SK-N-MC (cell line): ENCODE results near the gene ANKRD23.

ENCODE experiments used
- DNase-seq: peaks from one replicate; pipeline ENCODE4 v3.0.0-alpha.2; 2011; ENCODE audit warnings: low read depth, low spot score
- H3K27ac ChIP-seq: fragments of 200-600 bp; sonication (generic); 2 replicates; pipeline ENCODE4 v1.5.1; 2016; ENCODE audit warnings: mixed run types
- H3K36me3 ChIP-seq: fragments of 200-600 bp; sonication (generic); 2 replicates; pipeline ENCODE4 v1.6.1; 2017; ENCODE audit warnings: antibody characterized with exemption, low read length, mixed read lengths; ENCODE audit not compliant: insufficient read depth
- H3K4me3 ChIP-seq: fragments of 200-600 bp; sonication (generic); 2 replicates; pipeline ENCODE4 v1.5.1; 2016
- H3K9ac ChIP-seq: fragments of 200-600 bp; sonication (generic); 2 replicates; pipeline ENCODE4 v1.8.0; 2017; ENCODE audit warnings: mixed run types, mixed read lengths; ENCODE audit not compliant: insufficient read length
- H3K9me3 ChIP-seq: fragments of 200-600 bp; sonication (generic); 2 replicates; pipeline ENCODE4 v1.6.1; 2017; ENCODE audit warnings: low read depth, mild to moderate bottlenecking, antibody characterized with exemption, low read length, moderate library complexity, mixed read lengths
- EZH2 ChIP-seq: fragments of 200-600 bp; sonication (generic); IDR thresholded peaks from one replicate; pipeline ENCODE4 v1.6.1; 2017; ENCODE audit warnings: antibody characterized with exemption
- FOXP2 ChIP-seq: optimal IDR thresholded peaks from 2 replicates; pipeline ENCODE3; 2011; ENCODE audit warnings: mild to moderate bottlenecking, moderate library complexity; ENCODE audit not compliant: insufficient read depth; ENCODE audit errors: extremely low read length, control extremely low read depth
- POLR2AphosphoS5 ChIP-seq: IDR thresholded peaks from 2 replicates; pipeline ENCODE4 v1.6.1; 2012; ENCODE audit warnings: mild to moderate bottlenecking, low read depth, low read length, borderline replicate concordance

Gene ANKRD23

GRCh38 chr2:96848264-96848663 is 4.4 kb upstream of the ANKRD23 start:
- no peaks in the 10 kb centered on the region for H3K9me3 ChIP-seq
- no peak overlapping the region for H3K9ac ChIP-seq
- peaks cover 34% of the 10 kb centered on the region for H3K36me3 ChIP-seq
- no peak overlapping the region for H3K4me3 ChIP-seq
- no peak overlapping the region for H3K27ac ChIP-seq
- no peak for DNase-seq
- no peak for TF ChIP-seq FOXP2
- TF ChIP-seq EZH2: no peak
- TF ChIP-seq POLR2AphosphoS5: no peak

GRCh38 chr2:96847586-96847985 is 3.8 kb upstream of the ANKRD23 start:
- Histone ChIP-seq H3K4me3 (no peak overlapping the region), H3K9me3 (no peaks in the 10 kb centered on the region), H3K9ac (no peak overlapping the region), H3K36me3 (peaks cover 28% of the 10 kb centered on the region), H3K27ac (no peak overlapping the region)
- no peak for DNase-seq
- no peak for TF ChIP-seq POLR2AphosphoS5

GRCh38 chr2:96846825-96847224 is 3.0 kb upstream of the ANKRD23 start:
- no peak for DNase-seq
- Histone ChIP-seq H3K36me3 (peaks cover 25% of the 10 kb centered on the region), H3K27ac (no peak overlapping the region), H3K9me3 (no peaks in the 10 kb centered on the region), H3K9ac (no peak overlapping the region), H3K4me3 (no peak overlapping the region)
- no peak for TF ChIP-seq POLR2AphosphoS5
- no peak for TF ChIP-seq FOXP2
- no peak for TF ChIP-seq EZH2

- H3K9ac ChIP-seq: no peak overlapping the region
- DNase-seq: no peak
- TF ChIP-seq POLR2AphosphoS5 (no peak), EZH2 (no peak), FOXP2 (no peak)
- H3K36me3 ChIP-seq: peaks cover 14% of the 10 kb centered on the region
- H3K27ac ChIP-seq: no peak overlapping the region
- no peak overlapping the region for H3K4me3 ChIP-seq
- no peaks in the 10 kb centered on the region for H3K9me3 ChIP-seq
These were observed 586 bp upstream of the ANKRD23 start for GRCh38 chr2:96844405-96844808.

DNA sequence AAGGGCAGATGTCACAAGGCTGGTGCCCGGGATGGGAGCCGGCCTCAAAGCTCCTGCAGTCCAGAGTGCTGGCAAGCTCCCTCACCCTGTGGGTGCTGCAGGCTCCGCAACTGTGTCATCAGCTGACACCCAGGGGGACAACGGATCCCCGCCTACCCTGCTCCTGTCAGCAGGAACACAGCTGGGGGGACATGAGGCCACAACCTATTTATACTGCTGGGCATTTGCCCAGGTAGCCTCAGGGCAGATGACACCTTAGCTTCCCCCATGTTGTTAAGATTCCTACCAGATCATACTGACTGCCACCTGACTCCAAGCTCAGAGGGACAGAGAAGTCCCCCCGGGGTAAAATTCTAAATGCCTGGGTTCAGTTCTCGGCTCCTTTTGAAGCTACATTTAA is 1.2 kb downstream of the ANKRD23 start:
- Histone ChIP-seq H3K9me3 (no peaks in the 10 kb centered on the region), H3K27ac (no peak overlapping the region), H3K36me3 (peaks cover 5% of the 10 kb centered on the region; the same call in 1 of the 2 replicates), H3K4me3 (no peak overlapping the region), H3K9ac (no peak overlapping the region)
- TF ChIP-seq EZH2 (no peak), POLR2AphosphoS5 (no peak), FOXP2 (no peak)
- no peak for DNase-seq

DNA sequence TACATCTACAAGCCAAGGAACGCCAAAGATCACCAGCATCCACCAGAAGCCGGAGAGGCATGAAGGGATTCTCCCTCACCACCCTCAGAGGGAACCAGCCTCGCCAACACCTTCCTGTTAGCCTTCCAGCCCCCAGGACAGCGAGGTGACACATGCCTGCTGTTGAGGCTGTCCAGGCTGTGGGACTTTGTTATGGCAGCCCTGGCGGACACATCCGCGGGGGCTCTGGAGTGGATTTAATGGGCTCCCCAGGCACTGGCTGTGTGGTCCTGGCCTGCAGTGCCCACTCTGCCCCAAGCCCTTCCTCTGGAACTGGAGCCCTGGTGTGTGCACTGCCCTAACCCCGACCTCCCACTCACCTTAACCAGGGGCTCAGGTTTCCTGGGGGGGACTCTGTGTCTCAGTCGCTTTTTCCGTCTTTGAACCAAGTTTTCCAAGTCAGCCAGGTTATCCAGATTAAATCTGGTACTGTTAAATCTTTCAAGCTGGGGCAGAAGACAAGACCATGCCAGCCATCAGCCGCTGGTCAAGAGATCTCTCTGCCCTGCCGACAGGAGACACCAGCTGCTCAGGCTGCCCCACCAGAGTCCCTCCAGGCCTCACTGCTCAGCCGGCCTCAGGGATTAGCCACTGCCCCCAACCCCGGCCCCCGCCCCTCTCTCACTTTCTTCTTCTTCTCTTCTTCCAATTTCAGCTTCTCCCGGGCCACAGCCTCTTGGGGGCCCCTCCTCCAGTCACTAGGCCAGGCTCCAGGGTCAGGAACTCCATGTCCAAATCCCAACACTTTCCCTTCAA is 1.9 kb downstream of the ANKRD23 start:
- no peaks in the 10 kb centered on the region for H3K9me3 ChIP-seq
- no peak overlapping the region for H3K4me3 ChIP-seq
- no peak overlapping the region for H3K27ac ChIP-seq
- TF ChIP-seq POLR2AphosphoS5 (no peak), FOXP2 (no peak), EZH2 (no peak)
- peaks cover 3% of the 10 kb centered on the region; the same call in 1 of the 2 replicates for H3K36me3 ChIP-seq
- DNase-seq: no peak
- no peak overlapping the region for H3K9ac ChIP-seq

DNA sequence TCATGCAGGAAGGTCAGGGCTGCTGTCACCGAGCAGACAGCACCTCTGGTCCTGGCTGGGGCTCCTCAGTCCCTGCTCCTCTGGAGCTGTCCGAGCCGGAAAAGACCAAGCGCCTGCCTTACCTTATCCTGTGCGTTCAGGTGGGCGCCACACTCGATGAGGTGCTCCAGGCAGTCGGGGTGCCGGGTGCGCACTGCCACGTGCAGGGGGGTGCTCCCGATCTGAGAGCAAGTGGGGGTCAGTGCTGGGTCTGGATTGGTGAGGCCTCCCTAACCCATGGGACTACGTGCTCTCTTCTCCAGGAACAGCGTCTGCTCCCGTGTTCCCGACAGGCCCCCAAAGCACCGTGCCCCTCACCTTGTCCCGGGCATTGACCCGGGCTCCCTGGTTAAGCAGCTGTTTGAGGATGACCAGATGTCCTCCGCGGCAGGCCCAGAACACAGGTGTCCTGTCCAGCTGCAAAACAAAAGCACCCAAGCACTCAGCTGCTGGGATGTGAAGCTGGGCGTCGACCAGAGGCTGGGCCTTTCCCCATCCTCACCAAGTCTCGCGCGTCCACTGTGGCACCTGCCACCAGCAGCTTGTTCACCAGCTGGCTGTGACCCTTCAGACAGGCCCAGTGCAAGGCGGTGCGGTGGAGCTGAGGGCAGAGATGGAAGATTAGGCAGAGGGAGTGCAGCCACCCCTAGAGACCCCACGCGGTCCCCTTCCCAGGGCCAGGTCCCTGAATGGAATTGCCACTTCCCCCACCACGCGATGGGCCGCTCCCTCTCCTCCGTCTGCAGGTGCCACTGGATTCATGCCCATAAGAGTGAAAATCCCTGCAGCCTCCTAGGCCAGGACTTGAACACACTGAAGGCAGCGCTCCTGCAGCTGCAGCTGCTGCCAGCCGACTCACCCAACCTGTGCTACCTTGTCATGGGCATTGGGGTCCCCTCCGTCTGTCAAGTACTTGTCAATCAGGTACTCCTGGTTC is 3.7 kb downstream of the ANKRD23 start:
- no peak for DNase-seq
- H3K4me3 ChIP-seq: no peak overlapping the region
- no peak for TF ChIP-seq FOXP2
- TF ChIP-seq POLR2AphosphoS5: no peak
- TF ChIP-seq EZH2: no peak
- H3K9me3 ChIP-seq: no peaks in the 10 kb centered on the region
- H3K27ac ChIP-seq: no peak overlapping the region
- H3K9ac ChIP-seq: no peak overlapping the region
- no peaks in the 10 kb centered on the region; the same call in 1 of the 2 replicates for H3K36me3 ChIP-seq

DNA sequence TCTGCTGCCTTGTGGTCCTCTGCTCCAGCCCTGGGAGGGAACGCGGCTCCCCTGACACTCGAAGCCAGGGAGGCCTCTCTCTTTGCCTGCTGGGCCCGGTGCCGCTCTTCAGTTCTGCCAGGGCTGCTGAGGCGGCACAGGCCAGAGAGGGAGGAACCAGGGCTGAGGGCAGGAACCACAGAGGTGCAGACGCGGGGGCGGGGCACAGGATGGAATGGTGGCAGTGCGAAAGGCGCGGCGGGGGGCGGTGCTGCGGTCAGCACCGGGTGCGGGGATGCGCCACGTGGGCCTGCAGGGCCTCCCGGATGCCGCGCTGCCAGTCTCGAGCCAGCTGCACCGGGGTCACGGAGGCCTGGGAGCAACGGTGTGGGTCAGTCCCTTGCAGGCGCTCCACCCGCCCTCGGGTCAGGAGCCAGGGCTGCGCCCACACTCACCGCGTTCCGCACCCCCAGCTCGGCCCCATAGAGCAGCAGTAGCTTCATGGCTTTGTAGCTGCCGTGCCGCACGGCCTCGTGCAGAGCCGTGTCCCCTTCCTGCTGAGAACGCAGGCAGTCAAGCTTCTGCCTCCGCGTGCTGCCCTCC is 4.4 kb downstream of the ANKRD23 start:
- H3K9ac ChIP-seq: no peak overlapping the region
- H3K36me3 ChIP-seq: no peaks in the 10 kb centered on the region; the same call in 1 of the 2 replicates
- no peak for DNase-seq
- H3K9me3 ChIP-seq: no peaks in the 10 kb centered on the region
- TF ChIP-seq FOXP2 (no peak), POLR2AphosphoS5 (no peak), EZH2 (no peak)
- H3K27ac ChIP-seq: no peak overlapping the region
- H3K4me3 ChIP-seq: no peak overlapping the region
